GM19455 (cell line): ENCODE results near the gene TMEM63C.
"Not testable (repeated sequence)": the region's sequence is repeated elsewhere in the genome, so short reads cannot be mapped to it uniquely, and the experiment has no call there.

Source experiments
- ATAC-seq: cut with Tn5 transposase; IDR thresholded peaks from one replicate; pipeline ENCODE4 v1.9.1; 2021; ENCODE audit not compliant: unreplicated experiment

Gene TMEM63C

DNA sequence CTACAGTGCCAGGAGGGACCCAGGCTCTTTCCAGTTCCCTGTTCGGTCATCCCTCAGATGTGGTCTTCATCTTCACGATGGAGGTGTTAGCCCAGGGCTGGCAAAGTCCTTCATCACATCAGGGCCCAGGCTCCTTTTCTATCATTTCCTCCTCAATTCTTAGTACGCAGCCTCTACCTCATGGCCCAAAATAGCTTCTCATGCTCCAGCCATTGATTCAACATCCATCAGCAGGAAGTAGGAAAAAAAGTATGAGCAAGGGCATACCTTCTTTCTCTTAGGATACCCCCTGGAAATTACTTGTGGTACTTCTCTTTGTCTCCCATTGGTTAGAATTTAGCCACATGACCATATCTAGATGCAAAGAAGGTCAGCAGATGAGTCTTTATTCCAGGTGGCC is 27.8 kb upstream of the TMEM63C start:
- no peak for ATAC-seq

GRCh38 chr14:77154421-77154820 is 27.2 kb upstream of the TMEM63C start:
- no peak for ATAC-seq

GRCh38 chr14:77155083-77155482 is 26.5 kb upstream of the TMEM63C start:
- no peak for ATAC-seq

- ATAC-seq, result no peak
These were observed 23.9 kb upstream of the TMEM63C start for GRCh38 chr14:77157740-77158139.

- no peak for ATAC-seq
These were observed 23.3 kb upstream of the TMEM63C start for GRCh38 chr14:77158175-77158881.

DNA sequence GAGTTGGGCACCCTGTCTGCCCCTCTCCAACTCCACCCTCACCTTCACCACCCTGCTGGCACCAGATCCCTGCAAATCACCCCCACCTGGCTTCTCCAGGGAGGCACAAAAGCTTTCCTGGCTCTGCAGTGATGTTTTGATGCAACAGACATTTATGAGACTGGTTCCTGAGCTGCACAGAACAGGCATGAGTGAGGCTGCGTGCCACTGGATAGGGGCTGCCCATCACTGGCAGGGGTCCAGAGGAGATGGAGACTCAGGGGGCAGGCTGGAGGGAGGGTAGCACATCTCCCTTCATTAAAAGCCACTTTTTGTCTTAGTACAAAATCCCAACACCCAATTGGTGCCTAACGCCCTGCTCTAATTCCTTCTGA is 22.7 kb upstream of the TMEM63C start:
- ATAC-seq, result no peak

GRCh38 chr14:77161011-77161410 is 20.6 kb upstream of the TMEM63C start:
- ATAC-seq, result no peak

DNA sequence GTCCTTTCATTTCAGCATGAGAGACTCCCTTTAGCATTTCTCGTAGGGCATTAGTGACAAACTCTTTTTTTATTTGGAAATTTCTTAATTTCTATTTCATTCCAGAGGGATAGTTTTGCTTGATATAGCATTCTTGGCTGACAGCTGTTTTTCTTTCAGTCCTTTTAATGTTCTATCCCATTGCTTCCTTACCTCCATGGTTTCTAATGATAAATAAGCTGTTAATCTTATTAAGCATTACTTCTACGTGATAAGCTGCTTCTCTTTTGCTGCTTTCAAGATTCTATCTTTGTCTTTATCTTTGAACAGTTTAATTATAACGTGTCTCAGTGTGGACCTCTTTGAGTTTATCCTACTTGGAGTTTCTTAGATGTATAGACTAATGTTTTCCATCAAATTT is 11.6 kb upstream of the TMEM63C start:
- no peak for ATAC-seq

GRCh38 chr14:77172916-77173315 is 8.7 kb upstream of the TMEM63C start:
- ATAC-seq, result no peak

DNA sequence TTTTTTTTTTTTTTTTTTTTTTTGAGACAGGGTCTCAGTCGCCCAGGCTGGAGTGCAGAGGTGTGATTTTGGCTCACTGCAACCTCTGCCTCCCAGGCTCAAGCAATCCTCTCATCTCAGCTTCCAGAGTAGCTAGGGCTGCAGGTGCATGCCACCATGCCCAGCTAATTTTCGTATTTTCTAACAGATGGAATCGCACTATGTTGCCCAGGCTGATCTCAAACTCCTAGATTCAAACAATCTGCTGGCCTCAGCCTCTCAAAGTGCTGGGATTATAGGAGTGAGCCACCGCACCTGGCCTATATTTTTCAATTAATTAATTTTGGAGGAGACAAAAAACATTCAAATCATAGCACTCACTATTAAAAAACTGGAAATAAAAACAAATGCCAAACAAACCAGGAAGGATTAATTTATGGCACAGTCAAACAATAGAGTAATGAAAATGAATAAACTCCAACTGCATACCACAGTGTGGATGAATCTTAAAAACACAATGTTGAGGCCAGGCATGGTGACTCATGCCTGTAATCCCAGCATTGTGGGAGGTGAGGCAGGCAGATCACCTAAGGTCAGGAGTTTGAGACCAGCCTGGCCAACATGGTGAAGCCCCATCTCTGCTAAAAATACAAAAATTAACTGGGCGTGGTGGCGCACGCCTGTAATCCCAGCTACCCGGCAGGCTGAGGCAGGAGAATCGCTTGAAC is 7.5 kb upstream of the TMEM63C start:
- not testable (repeated sequence) for ATAC-seq

GRCh38 chr14:77175843-77176242 is 5.8 kb upstream of the TMEM63C start:
- no peak for ATAC-seq

GRCh38 chr14:77177702-77178101 is 3.9 kb upstream of the TMEM63C start:
- ATAC-seq, result no peak

DNA sequence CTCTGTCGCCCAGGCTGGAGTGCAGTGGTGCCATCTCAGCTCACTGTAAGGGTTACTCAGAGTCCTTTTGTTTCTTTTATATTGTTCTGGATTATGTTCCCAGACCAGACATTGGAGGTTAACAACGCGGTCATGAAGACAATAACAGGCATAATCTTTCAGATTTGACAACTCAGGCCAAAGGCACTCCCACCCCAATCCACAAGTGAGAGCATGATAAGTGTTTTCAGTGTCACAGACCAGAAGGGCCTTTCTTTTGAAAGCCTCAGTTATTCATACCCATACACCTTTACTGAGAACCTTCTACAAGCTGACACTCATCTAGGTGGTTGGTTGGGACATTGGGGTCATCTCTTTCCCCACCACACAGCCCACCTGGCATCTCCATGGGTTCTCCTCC is 2.9 kb upstream of the TMEM63C start:
- ATAC-seq, result no peak

DNA sequence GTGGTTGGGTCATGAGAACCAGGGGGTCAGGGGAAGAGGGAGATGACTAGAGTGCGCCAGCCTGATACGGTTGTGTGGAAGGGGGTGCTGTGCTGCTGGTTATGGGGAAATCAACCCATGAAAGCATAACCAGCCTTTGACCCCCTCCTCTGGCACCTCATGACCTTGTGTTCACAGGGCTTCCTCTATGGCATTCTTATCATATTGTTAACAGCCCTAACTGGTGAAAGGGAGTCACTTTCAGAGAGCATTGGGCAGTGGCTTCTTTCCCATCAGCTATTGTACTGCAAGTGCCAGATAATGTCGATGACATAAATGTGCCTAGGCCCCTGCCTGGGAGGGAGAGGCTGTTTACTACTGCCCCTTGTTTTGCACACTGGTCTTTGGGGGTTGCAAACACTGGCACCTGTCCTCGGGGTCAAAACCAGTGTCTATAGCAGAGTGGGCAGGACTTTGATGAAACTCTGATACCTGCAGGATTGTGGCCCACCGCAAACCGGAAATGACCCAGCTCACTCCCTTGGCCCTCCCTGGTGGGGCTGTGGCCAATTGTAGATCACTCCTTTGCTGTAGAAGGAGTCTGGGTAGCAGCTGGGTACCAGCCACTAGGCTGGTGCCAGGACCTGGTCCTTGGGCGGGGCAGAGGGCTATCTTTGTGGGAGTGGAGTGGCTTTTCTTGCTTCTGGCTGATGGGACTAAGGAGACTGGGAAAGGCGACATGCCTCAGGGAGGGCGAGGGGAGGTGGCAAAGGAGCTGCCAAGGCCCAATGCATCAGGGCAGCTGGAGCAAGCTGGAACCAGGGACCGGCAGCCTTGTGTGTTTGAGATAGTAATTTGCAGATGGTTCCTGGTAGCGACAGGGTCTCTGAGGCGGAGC is 634 bp upstream of the TMEM63C start:
- no peak for ATAC-seq

GRCh38 chr14:77183896-77184295 is 2.3 kb downstream of the TMEM63C start:
- ATAC-seq, result no peak

GRCh38 chr14:77184396-77185092 is 2.9 kb downstream of the TMEM63C start:
- ATAC-seq, result no peak

GRCh38 chr14:77185093-77185465 is 3.5 kb downstream of the TMEM63C start:
- no peak for ATAC-seq

DNA sequence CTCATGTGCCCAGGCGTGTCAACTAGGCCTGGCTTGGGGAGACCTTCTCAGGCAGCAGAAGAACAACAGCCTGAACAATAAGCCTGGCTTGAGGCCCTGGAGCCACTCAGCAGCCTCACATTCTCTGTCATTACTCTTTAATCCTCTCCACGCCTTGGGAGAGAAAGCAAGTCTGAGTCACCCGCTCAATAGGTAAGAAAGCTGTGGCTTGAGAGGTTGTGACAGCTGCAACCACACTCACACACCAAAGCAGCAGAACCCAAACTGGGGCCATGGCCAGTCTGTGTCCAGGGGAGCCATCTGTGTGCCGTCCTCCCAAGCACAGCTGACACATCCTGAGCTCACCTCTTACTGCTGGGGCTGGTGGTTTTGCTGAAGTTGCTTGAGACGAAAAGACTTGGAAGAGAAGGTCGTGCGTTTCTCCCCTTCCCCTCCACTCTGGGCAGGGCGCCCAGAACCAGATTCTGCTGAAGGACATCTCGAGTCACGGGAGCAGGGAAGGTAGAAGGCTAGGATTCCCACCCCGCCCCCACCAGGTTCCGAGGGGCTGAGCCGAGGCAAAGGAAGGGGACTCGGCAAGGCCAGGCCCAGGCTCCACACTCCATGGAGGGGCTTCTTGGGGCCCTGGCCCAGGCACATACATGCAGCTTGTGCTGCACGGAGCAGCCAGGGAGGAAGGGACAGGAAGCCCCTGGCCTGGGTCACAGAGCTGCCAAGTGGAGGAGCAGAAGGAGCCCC is 5.5 kb downstream of the TMEM63C start:
- no peak for ATAC-seq

GRCh38 chr14:77187649-77188012 is 6.0 kb downstream of the TMEM63C start:
- ATAC-seq, result no peak

DNA sequence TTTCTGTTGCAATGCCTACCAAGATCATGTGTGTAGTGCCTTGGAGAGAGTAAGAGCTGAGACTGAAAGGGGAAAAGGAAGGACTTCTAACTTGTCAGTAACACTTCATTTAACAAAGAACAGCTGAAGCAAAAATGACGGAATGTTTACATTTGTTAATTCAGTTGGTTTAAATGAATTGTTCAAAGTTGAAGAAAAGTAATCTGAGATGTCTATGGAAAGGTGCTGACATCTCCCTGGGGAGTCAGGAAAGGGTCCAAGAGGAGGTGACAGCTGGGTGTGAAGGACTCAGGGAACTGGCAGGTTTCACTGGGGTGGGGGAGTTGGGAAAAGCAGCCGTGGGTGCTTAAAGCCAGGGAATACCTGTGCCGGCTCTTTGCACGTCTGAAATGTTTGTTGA is 7.9 kb downstream of the TMEM63C start:
- ATAC-seq, result no peak

DNA sequence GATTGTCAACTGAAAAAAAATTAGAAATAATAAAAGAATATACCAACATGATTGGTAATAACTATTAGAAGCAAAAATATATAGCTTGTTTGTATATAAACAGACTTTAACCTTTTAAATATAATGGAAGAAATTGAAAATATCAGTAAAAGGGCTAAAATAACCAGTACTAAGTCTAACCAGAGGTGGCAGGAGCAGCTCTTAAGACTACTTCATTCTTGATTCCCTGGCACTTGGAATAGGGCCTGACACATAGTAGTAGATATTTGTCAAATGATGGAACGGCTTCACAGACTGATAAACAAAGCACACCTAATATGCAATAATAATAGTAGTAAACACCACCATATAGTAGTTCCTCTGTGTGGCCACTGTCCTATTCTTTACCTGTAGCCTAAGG is 9.4 kb downstream of the TMEM63C start:
- ATAC-seq, result no peak
